WTC11 (cell line): Measurements from ENCODE around the gene PHIP. TPM values are rescaled to one million over a fixed set of nuclear protein-coding genes. Genes with fewer than 3 reads are reported as not detected.
"Not testable (repeated sequence)": the region's sequence is repeated elsewhere in the genome, so short reads cannot be mapped to it uniquely, and the experiment has no call there.

Experiments
- ATAC-seq: fragments of 200-7000 bp; cut with Tn5 transposase; 2 replicates; pipeline ENCODE4 v1.10.0; 2021; ENCODE audit warnings: mild to moderate bottlenecking, moderate library complexity
- CTCF ChIA-PET: fragments of 300-600 bp; sonication (Branson Sonifier 250); formaldehyde crosslinking; loops from one replicate; lab custom pipeline; 2021; ENCODE audit warnings: antibody characterized with exemption; lab: Charles Lee
- POLR2A ChIA-PET: fragments of 350-600 bp; sonication (Branson Sonifier 250); formaldehyde crosslinking; loops from one replicate; lab custom pipeline; 2021; ENCODE audit warnings: antibody characterized with exemption; lab: Charles Lee
- DNase-seq: peaks from one replicate; pipeline ENCODE4 v3.0.0; 2021; ENCODE audit warnings: low spot score
- H3K27ac Mint-ChIP-seq: 2 replicates; pipeline ENCODE4 v1.8.0; 2021; ENCODE audit warnings: mixed read lengths
- H3K27me3 Mint-ChIP-seq: 2 replicates; pipeline ENCODE4 v1.8.0; 2021; ENCODE audit warnings: low read depth, mild to moderate bottlenecking, moderate library complexity, mixed read lengths
- H3K36me3 Mint-ChIP-seq: 2 replicates; pipeline ENCODE4 v1.8.0; 2021; ENCODE audit warnings: mixed read lengths
- H3K4me1 Mint-ChIP-seq: 2 replicates; pipeline ENCODE4 v1.8.0; 2022; ENCODE audit warnings: mixed read lengths
- H3K4me3 Mint-ChIP-seq: 2 replicates; pipeline ENCODE4 v1.8.0; 2021; ENCODE audit warnings: mild to moderate bottlenecking, moderate library complexity, mixed read lengths
- H3K9me3 Mint-ChIP-seq: 2 replicates; pipeline ENCODE4 v1.8.0; 2021; ENCODE audit warnings: mixed read lengths
- CREB1 ChIP-seq: sonication (generic); formaldehyde crosslinking; IDR thresholded peaks from 2 replicates; pipeline ENCODE4 v1.8.0; 2023; ENCODE audit warnings: mild to moderate bottlenecking, missing genetic modification reagents
- CREM ChIP-seq: sonication (generic); formaldehyde crosslinking; IDR thresholded peaks from 2 replicates; pipeline ENCODE4 v1.8.1; 2022; ENCODE audit warnings: mild to moderate bottlenecking, missing genetic modification reagents, moderate library complexity
- HMGA2 ChIP-seq: fragments of 250-450 bp; sonication (Bioruptor Pico); IDR thresholded peaks from 2 replicates; pipeline ENCODE4 v1.4.0; 2021; ENCODE audit warnings: mild to moderate bottlenecking, moderate library complexity
- NR2C2 ChIP-seq: sonication (generic); formaldehyde crosslinking; IDR thresholded peaks from 2 replicates; pipeline ENCODE4 v1.8.0; 2022; ENCODE audit warnings: mild to moderate bottlenecking, missing genetic modification reagents
- RORB ChIP-seq: fragments of 250-450 bp; sonication (Bioruptor Pico); IDR thresholded peaks from 2 replicates; pipeline ENCODE4 v1.9.0; 2021; ENCODE audit warnings: mild to moderate bottlenecking
- SMAD4 ChIP-seq: sonication (generic); formaldehyde crosslinking; IDR thresholded peaks from 2 replicates; pipeline ENCODE4 v1.8.0; 2022; ENCODE audit warnings: mild to moderate bottlenecking, missing genetic modification reagents
- TEAD4 ChIP-seq: sonication (generic); formaldehyde crosslinking; IDR thresholded peaks from 2 replicates; pipeline ENCODE4 v1.8.0; 2022; ENCODE audit warnings: mild to moderate bottlenecking, missing genetic modification reagents
- ZNF121 ChIP-seq: sonication (generic); formaldehyde crosslinking; IDR thresholded peaks from 2 replicates; pipeline ENCODE4 v1.8.0; 2023; ENCODE audit warnings: missing genetic modification reagents
- ZNF423 ChIP-seq: fragments of 250-450 bp; sonication (Bioruptor Pico); IDR thresholded peaks from 2 replicates; pipeline ENCODE4 v2.1.2; 2022; ENCODE audit warnings: mild to moderate bottlenecking, moderate library complexity
- total RNA-seq: library from RNA; stranded (reverse); gene quantifications from 3 replicates; pipeline ENCODE4 v1.2.3, GENCODE V29; 2021
- TF ChIP-seq, protein P1 (sequence below): sonication (generic); formaldehyde crosslinking; IDR thresholded peaks from 2 replicates; pipeline ENCODE4 v1.8.1; 2022; ENCODE audit warnings: low read depth, missing genetic modification reagents, borderline replicate concordance
- TF ChIP-seq, protein P2 (sequence below): sonication (generic); formaldehyde crosslinking; IDR thresholded peaks from 2 replicates; pipeline ENCODE4 v1.8.1; 2023; ENCODE audit warnings: mild to moderate bottlenecking, missing genetic modification reagents, moderate library complexity
- TF ChIP-seq, protein P3 (sequence below): sonication (generic); formaldehyde crosslinking; IDR thresholded peaks from 2 replicates; pipeline ENCODE4 v1.8.1; 2022; ENCODE audit warnings: missing genetic modification reagents, borderline replicate concordance
- TF ChIP-seq, protein P4 (sequence below): sonication (generic); formaldehyde crosslinking; IDR thresholded peaks from 2 replicates; pipeline ENCODE4 v1.8.1; 2023; ENCODE audit warnings: mild to moderate bottlenecking, missing genetic modification reagents, borderline replicate concordance
- TF ChIP-seq, protein P5 (sequence below): sonication (generic); formaldehyde crosslinking; IDR thresholded peaks from 2 replicates; pipeline ENCODE4 v1.8.1; 2022; ENCODE audit warnings: mild to moderate bottlenecking, missing genetic modification reagents, moderate library complexity, borderline replicate concordance
- TF ChIP-seq, protein P6 (sequence below): sonication (generic); formaldehyde crosslinking; IDR thresholded peaks from 2 replicates; pipeline ENCODE4 v1.8.1; 2023; ENCODE audit warnings: mild to moderate bottlenecking, missing genetic modification reagents, moderate library complexity
- TF ChIP-seq, protein P7 (sequence below): fragments of 200-600 bp; IDR thresholded peaks from 2 replicates; pipeline ENCODE4 v1.8.0; 2022; ENCODE audit warnings: antibody characterized with exemption

The PHIP gene
- total RNA-seq, 1 experiment from 2014 or later, result 45.6 TPM

DNA sequence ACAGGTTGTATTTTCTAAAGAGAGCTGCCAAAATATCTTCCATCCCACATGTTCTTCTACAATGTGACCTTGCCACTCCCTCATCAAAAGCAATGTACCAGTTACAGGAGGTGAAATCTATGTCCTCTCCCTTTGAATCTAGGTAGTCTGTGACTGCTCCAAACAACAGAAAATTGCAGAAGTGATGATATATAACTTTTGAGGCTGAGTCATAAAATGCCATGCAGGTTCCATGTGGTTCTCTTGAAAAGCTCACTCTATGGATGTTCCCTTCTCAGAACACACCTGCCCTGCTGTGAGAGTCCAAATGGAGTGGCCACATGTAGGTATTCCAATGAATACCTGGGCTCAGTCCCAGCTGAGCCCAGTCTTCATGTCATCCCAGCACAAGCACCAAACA lies 16.9 kb upstream of the PHIP start:
- POLR2A ChIA-PET, result no interaction called here
- no peak overlapping the region for H3K4me3 Mint-ChIP-seq
- DNase-seq (no peak), ATAC-seq (no peak)
- H3K27ac Mint-ChIP-seq, result no peak overlapping the region; the same call in 1 of the 2 replicates
- H3K4me1 Mint-ChIP-seq, result no peaks in the 10 kb centered on the region
- H3K27me3 Mint-ChIP-seq, result peaks cover 5% of the 10 kb centered on the region
- H3K36me3 Mint-ChIP-seq, result no peaks in the 10 kb centered on the region
- TF ChIP-seq NR2C2 (CRISPR knock-in tag) (no peak), SMAD4 (CRISPR knock-in tag) (no peak), RORB (CRISPR knock-in tag) (no peak)
- TF ChIP-seq, protein P1, sequence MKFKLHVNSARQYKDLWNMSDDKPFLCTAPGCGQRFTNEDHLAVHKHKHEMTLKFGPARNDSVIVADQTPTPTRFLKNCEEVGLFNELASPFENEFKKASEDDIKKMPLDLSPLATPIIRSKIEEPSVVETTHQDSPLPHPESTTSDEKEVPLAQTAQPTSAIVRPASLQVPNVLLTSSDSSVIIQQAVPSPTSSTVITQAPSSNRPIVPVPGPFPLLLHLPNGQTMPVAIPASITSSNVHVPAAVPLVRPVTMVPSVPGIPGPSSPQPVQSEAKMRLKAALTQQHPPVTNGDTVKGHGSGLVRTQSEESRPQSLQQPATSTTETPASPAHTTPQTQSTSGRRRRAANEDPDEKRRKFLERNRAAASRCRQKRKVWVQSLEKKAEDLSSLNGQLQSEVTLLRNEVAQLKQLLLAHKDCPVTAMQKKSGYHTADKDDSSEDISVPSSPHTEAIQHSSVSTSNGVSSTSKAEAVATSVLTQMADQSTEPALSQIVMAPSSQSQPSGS (CRISPR knock-in tag), result no peak
- TF ChIP-seq, protein P2, sequence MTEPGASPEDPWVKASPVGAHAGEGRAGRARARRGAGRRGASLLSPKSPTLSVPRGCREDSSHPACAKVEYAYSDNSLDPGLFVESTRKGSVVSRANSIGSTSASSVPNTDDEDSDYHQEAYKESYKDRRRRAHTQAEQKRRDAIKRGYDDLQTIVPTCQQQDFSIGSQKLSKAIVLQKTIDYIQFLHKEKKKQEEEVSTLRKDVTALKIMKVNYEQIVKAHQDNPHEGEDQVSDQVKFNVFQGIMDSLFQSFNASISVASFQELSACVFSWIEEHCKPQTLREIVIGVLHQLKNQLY (CRISPR knock-in tag), result no peak
- H3K9me3 Mint-ChIP-seq, result peaks cover 3% of the 10 kb centered on the region; the same call in 1 of the 2 replicates
- CTCF ChIA-PET, result no interaction called here

DNA sequence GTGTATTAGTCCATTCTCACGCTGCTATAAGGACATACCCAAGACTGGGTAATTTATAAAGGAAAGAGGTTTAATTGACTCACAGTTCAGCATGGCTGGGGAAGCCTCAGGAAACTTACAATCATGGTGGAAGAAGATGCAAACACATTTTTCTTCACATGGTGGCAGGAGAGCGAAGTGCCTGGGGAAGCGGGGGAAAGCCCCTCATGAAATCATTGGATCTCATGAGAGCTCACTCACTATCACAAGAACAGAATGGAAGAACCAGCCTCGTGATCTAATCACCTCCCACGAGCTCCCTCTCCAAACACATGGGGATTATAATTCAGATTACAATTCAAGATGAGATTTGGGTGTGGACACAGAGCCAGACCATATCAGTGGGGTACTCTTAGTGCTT lies 13.7 kb upstream of the PHIP start:
- POLR2A ChIA-PET, result interaction anchor here (0.6 kb wide), 1 partner anchor 159 kb away, joined by 7 read pairs; no protein-coding TSS in a partner anchor
- not testable (repeated sequence) for H3K4me3 Mint-ChIP-seq, H3K36me3 Mint-ChIP-seq, H3K27ac Mint-ChIP-seq, H3K4me1 Mint-ChIP-seq, H3K9me3 Mint-ChIP-seq, DNase-seq
- CTCF ChIA-PET, result interaction anchor here (0.8 to 1.3 kb wide), 5 partner anchors 36 to 581 kb away, joined by 3 to 10 read pairs (median 3); no protein-coding TSS in a partner anchor
- H3K27me3 Mint-ChIP-seq, result peaks cover 10% of the 10 kb centered on the region
- peak; percentile 86 for ATAC-seq

DNA sequence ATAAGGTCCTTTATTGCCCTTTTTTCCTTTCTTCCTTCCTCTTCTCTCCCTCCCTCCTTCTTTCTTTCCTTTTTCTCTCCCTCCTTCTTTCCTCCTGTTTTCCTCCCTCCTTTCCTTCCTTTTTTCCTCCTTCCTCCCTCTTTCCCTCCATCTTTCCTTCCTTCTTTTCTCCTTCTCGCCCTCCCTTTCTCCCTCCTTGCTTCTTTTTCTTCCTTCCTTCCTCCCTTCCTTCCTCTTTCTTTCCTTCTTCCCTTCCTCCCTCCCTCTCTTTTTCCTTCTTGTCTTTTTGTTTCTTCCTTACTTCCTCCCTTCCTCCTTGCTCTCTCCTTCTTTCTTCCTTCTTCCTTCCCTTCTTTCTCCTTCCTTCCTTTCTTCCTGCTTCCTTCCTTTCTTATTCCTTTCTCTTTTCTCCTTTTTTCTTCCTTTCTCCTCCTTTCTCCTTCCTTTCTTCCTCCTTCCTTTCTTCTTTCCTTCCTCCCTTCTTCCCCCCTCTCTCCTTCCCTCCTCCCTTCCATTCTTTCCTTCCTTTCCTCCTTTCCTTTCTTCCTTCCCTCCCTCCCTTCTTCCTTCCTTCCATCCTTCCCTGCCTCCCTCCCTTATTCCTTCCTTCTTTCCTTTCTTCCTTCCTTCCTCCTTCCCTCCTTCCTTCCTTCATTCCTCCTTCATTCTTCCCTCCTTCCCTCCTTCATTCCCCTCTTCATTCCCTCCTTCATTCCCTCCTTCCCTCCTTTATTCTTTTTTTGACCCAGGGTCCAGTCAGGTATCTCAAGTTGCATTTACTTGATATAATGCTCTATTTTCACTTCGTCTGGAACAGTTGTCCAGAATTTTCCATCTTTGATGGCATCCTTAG lies 11.7 kb upstream of the PHIP start:
- POLR2A ChIA-PET, result no interaction called here
- CTCF ChIA-PET, result no interaction called here
- Mint-ChIP-seq H3K27ac (no peak overlapping the region), H3K4me1 (no peaks in the 10 kb centered on the region), H3K36me3 (no peaks in the 10 kb centered on the region), H3K27me3 (peaks cover 10% of the 10 kb centered on the region), H3K4me3 (no peak overlapping the region), H3K9me3 (peaks cover 3% of the 10 kb centered on the region; the same call in 1 of the 2 replicates)
- no peak for DNase-seq
- TF ChIP-seq, protein P3, sequence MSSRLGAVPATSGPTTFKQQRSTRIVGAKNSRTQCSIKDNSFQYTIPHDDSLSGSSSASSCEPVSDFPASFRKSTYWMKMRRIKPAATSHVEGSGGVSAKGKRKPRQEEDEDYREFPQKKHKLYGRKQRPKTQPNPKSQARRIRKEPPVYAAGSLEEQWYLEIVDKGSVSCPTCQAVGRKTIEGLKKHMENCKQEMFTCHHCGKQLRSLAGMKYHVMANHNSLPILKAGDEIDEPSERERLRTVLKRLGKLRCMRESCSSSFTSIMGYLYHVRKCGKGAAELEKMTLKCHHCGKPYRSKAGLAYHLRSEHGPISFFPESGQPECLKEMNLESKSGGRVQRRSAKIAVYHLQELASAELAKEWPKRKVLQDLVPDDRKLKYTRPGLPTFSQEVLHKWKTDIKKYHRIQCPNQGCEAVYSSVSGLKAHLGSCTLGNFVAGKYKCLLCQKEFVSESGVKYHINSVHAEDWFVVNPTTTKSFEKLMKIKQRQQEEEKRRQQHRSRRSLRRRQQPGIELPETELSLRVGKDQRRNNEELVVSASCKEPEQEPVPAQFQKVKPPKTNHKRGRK (CRISPR knock-in tag), result peak; percentile 90
- TF ChIP-seq, protein P4, sequence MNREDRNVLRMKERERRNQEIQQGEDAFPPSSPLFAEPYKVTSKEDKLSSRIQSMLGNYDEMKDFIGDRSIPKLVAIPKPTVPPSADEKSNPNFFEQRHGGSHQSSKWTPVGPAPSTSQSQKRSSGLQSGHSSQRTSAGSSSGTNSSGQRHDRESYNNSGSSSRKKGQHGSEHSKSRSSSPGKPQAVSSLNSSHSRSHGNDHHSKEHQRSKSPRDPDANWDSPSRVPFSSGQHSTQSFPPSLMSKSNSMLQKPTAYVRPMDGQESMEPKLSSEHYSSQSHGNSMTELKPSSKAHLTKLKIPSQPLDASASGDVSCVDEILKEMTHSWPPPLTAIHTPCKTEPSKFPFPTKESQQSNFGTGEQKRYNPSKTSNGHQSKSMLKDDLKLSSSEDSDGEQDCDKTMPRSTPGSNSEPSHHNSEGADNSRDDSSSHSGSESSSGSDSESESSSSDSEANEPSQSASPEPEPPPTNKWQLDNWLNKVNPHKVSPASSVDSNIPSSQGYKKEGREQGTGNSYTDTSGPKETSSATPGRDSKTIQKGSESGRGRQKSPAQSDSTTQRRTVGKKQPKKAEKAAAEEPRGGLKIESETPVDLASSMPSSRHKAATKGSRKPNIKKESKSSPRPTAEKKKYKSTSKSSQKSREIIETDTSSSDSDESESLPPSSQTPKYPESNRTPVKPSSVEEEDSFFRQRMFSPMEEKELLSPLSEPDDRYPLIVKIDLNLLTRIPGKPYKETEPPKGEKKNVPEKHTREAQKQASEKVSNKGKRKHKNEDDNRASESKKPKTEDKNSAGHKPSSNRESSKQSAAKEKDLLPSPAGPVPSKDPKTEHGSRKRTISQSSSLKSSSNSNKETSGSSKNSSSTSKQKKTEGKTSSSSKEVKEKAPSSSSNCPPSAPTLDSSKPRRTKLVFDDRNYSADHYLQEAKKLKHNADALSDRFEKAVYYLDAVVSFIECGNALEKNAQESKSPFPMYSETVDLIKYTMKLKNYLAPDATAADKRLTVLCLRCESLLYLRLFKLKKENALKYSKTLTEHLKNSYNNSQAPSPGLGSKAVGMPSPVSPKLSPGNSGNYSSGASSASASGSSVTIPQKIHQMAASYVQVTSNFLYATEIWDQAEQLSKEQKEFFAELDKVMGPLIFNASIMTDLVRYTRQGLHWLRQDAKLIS, result no peak
- ATAC-seq, result no peak

DNA sequence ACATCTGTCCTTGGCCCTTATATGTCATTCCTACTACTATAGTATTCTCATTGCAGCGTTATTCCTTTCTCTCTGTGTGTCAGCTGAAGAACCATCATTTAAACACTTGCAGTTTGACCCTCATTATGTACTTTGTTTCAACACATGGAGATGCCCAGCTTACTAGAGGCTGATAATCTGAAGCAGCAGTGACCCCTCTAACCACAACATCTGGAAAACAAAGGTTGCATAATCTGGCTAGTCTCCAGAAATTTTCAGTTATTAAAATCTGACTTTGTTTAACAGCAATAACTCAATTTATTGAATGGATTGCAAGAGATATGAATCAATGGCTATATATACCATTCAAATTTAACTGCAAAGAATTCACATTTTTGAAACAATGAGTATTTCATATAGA lies 6.6 kb upstream of the PHIP start:
- TF ChIP-seq CREB1, result no peak
- no peak for TF ChIP-seq CREM (CRISPR knock-in tag)
- TF ChIP-seq, protein P5, sequence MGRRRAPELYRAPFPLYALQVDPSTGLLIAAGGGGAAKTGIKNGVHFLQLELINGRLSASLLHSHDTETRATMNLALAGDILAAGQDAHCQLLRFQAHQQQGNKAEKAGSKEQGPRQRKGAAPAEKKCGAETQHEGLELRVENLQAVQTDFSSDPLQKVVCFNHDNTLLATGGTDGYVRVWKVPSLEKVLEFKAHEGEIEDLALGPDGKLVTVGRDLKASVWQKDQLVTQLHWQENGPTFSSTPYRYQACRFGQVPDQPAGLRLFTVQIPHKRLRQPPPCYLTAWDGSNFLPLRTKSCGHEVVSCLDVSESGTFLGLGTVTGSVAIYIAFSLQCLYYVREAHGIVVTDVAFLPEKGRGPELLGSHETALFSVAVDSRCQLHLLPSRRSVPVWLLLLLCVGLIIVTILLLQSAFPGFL (CRISPR knock-in tag), result no peak
- TF ChIP-seq, protein P6, sequence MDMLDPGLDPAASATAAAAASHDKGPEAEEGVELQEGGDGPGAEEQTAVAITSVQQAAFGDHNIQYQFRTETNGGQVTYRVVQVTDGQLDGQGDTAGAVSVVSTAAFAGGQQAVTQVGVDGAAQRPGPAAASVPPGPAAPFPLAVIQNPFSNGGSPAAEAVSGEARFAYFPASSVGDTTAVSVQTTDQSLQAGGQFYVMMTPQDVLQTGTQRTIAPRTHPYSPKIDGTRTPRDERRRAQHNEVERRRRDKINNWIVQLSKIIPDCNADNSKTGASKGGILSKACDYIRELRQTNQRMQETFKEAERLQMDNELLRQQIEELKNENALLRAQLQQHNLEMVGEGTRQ (CRISPR knock-in tag), result no peak
- no peak for TF ChIP-seq TEAD4 (CRISPR knock-in tag)
- no peak for TF ChIP-seq ZNF423 (CRISPR knock-in tag)
- TF ChIP-seq ZNF121 (CRISPR knock-in tag), result no peak
- no peak for TF ChIP-seq HMGA2 (CRISPR knock-in tag)
- TF ChIP-seq, protein P7, sequence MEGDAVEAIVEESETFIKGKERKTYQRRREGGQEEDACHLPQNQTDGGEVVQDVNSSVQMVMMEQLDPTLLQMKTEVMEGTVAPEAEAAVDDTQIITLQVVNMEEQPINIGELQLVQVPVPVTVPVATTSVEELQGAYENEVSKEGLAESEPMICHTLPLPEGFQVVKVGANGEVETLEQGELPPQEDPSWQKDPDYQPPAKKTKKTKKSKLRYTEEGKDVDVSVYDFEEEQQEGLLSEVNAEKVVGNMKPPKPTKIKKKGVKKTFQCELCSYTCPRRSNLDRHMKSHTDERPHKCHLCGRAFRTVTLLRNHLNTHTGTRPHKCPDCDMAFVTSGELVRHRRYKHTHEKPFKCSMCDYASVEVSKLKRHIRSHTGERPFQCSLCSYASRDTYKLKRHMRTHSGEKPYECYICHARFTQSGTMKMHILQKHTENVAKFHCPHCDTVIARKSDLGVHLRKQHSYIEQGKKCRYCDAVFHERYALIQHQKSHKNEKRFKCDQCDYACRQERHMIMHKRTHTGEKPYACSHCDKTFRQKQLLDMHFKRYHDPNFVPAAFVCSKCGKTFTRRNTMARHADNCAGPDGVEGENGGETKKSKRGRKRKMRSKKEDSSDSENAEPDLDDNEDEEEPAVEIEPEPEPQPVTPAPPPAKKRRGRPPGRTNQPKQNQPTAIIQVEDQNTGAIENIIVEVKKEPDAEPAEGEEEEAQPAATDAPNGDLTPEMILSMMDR, result no peak
- POLR2A ChIA-PET, result no interaction called here
- ATAC-seq (no peak), DNase-seq (no peak)
- Mint-ChIP-seq H3K9me3 (no peaks in the 10 kb centered on the region), H3K27ac (no peak overlapping the region), H3K4me3 (no peak overlapping the region), H3K4me1 (peaks cover 19% of the 10 kb centered on the region), H3K36me3 (no peaks in the 10 kb centered on the region), H3K27me3 (peaks cover 5% of the 10 kb centered on the region; the same call in 1 of the 2 replicates)
- CTCF ChIA-PET, result no interaction called here
